ENCODE measurements around the gene CTBS.
"Not testable (repeated sequence)": the region's sequence is repeated elsewhere in the genome, so short reads cannot be mapped to it uniquely, and the experiment has no call there.

Gene CTBS, protein sequence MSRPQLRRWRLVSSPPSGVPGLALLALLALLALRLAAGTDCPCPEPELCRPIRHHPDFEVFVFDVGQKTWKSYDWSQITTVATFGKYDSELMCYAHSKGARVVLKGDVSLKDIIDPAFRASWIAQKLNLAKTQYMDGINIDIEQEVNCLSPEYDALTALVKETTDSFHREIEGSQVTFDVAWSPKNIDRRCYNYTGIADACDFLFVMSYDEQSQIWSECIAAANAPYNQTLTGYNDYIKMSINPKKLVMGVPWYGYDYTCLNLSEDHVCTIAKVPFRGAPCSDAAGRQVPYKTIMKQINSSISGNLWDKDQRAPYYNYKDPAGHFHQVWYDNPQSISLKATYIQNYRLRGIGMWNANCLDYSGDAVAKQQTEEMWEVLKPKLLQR

GRCh38 chr1:84573967-84574842 is at the start of gene CTBS:
Gene CTBS, minus strand, starts transcription at chr1:84574440. Its CDS starts 25 bp downstream, at chr1:84574415.
- peak; percentile 88 for DNase-seq

GRCh38 chr1:84621553-84621952 is 47.3 kb upstream of the CTBS start:
- no peak for DNase-seq

DNA sequence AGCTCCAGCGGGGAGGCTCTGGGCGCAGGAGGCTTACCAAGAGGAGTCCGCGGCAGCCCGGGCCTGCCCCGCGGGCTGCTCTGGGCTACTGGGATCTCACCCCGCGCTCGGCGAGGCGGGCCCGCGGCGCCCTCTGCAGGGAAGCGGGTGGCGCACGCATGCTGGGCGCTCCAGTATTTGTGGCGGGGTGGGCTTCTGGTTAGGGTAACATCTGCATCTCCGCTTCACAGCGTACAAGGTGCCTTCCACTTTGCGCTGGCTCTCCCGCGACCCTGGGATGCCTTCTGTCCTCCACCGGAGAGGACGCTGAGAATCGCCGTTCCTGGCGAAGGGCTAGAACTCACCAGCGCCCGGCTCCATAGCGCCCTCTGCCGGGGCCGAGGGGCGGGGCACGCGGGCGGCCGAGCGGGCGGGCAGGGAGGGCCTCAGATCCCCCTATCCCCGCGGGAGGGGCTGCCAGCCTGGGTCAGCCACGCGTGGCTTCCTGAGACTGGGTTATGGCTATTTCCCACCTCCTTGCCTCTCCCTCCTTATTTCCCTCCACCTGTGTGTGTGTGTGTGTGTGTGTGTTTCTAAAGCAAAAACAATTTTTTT is 46.6 kb upstream of the CTBS start:
- DNase-seq = peak; percentile 51

DNA sequence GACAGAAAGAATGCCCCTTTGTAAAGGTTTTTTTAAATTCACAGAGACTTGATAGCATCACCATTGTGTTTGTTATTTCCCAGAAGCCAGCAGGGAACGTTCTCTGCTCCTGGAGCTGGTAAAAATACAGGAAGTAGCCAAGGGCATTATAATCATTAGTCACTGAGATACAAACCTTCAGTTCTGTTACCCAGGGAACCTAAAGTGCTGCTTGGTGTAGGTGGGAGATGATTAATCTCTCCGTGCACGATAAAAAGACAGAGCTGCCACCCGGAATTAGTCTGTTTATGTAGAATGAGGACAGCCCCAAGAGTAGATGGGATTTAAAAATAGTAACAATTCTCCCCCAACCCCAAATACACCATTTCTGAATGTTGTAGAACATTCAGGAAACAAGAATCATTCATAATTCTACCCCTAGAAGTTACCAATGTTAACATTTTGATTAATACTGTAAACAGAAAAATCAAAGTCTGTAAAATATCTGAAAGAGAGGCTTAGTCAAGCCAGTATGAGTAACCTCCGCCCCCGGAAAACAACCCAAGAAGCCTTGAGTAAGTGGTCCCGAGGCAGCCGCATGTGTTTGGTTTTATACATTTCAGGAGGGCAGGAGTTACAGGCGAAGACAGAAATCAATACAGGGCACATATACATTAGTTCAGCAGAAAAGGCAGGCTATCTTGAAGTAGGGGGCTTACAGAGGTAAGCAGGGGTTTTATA is 45.3 kb upstream of the CTBS start:
- no peak for DNase-seq

- DNase-seq = no peak
Observed at GRCh38 chr1:84617349-84617748, 43.1 kb upstream of the CTBS start.

GRCh38 chr1:84615790-84616189 is 41.5 kb upstream of the CTBS start:
- no peak for DNase-seq

- no peak for DNase-seq
Observed at GRCh38 chr1:84613887-84614286, 39.6 kb upstream of the CTBS start.

DNA sequence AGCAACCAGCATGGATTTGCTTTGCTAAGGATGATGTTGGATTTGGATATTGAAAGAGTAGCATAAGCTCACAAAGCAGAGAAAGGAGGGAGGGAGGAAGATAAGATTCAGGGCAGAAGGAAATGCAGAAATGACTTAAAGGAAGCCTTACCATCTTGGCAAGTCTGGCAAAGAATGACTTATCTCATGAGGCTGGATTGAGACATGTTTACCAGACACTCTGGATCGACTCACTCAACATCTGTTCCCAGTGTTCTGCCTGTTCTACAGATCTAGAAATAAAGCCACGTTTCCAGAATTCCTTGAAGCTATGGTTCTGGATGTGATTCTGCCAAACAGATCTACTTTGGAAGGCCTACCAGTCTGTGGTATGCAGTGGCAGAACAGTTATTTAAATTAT is 38.8 kb upstream of the CTBS start:
- no peak for DNase-seq

GRCh38 chr1:84611796-84612195 is 37.6 kb upstream of the CTBS start:
- no peak for DNase-seq

DNA sequence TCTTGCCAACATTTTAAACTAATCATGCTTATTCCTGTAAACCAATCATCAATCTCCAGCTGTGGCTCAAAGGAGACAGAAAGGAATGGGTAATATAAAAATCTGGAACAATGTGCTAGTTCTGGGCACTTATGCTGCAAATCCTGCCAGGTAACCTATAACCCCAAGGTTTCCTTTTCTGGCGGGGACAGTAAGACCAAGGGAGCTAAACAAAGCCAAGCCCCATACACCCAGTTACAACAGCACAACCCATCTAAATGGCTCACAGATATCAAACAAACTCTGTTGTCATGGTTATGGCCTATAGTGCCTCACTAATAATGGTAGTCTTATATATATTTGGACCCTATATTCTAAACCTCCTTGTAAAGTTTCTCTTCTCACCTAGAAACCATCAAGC is 36.9 kb upstream of the CTBS start:
- DNase-seq = no peak

- DNase-seq = no peak
Observed at GRCh38 chr1:84606977-84607376, 32.7 kb upstream of the CTBS start.

GRCh38 chr1:84605157-84605556 is 30.9 kb upstream of the CTBS start:
- DNase-seq = no peak

DNA sequence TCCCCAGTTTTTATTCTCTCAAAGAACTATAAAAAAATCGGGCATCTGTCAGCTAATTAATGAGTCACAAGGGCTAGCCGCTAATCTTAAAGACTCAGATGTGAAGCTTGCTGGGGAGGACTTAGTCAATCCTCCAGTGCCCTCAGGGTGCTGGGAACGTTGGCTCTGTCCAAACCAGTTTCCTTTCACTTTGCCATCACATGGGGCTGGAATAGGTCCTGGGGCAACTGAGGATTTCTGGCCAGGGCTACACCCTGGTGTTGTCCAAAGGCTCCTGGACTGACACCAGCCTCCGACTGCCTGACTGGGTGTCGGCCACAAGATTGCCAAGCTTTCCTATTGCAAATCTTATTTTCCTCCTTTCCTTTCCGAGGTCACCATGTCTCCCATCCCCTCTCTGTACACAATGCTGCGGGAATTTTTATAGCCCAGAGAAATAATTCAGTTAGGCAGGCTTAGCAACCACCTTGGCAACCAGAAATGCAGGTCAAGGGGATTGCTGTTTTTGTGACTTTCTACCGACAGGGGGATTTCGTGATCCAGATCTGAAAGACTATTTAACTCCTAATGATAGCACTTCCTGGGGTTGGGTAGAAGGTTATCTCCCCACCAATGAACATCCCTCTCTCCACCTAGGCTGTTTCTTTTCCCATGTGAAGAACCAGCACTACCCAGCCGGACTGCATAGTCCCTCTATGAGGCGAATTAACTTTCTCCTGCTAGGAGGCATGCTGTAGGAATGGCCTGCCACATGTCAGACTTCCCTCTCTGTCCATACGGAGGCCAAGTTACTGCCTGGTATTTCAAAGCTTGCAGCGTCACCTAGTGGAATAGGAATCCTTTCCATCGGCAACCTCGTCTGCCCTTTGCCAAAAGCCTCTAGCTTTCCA is 29.9 kb upstream of the CTBS start:
- DNase-seq = no peak

GRCh38 chr1:84603223-84603622 is 29.0 kb upstream of the CTBS start:
- no peak for DNase-seq

- DNase-seq = no peak
Observed at GRCh38 chr1:84600796-84601195, 26.6 kb upstream of the CTBS start.

DNA sequence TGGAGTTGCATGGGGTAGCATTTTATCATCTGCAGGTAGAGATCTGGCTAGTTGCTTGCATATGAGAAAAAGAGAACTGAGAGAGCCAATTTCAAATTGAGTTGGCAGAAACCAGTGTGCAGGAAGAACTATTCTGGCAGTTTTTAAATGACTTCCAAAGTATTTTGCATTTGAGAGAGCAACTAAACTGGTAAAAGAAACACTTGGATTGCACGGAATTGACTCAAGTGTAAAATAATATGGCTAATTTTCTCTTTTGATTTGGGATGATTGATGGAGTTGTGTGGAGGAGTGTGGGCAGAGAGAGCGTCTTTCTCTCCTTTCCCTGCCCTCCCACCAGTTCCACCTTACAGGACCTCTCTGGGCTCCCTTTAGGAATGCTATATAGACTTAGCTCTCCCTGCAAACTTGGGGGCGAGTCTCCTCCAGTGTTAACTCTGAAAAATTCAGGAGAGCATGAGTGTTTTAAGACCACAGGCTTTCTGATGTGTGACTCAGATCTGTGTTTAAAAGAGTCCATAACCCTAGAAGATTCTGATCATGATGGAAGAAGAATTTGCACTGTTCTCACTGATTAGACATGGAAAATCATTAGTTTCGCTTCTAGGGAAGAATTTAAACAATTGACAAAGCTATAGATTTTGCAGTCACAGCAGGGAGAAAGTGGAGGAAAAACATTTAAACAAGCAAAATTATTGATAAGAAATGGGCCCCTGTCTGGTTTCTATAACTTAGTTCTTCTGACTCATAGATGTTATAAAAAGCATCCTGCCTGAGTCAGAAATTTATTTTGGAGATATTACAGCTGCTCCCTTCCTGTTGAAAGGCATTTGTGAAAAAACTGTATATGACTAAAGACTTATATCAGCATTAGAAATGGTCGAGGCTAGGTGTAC is 24.9 kb upstream of the CTBS start:
- DNase-seq = no peak

DNA sequence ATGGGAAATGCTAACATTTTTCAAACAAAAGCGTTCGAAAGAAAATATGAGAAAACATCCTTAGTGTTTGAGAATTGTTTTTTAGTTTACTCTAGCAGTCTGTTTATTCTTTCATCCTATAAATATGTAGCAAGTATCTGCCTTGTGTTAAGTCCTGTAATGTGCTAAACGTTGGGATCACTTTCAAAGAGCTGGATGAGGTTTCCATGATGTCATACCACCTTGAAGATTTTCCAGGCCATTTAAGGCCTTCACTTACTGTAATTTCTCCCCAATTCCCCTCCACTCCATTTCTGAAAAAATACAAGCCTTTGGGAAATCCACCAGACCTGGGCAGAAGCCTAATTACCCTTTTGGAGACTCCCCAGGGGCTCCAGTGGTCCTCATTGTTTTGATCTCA is 24.2 kb upstream of the CTBS start:
- no peak for DNase-seq

- DNase-seq = no peak
Observed at GRCh38 chr1:84597011-84597410, 22.8 kb upstream of the CTBS start.

GRCh38 chr1:84594959-84595358 is 20.7 kb upstream of the CTBS start:
- not testable (repeated sequence) for DNase-seq

DNA sequence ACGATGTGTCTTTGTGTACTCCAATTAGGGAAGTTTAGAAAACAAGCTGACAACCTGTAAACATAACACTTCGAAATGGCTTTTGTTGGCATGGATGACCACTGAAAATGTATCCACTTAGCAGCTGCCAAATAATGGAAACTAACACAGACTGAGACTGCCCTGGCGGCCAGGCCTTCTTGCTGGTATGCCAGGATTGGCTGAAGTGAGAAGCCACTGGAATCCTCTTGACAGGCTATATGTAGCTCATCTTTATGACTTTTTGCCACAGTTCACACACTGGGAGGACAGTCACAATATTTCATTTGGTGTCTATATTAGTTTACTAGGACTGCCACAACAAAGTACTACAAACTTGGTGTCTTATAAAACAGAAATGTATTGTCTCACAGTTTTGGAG is 12.9 kb upstream of the CTBS start:
- DNase-seq = no peak

DNA sequence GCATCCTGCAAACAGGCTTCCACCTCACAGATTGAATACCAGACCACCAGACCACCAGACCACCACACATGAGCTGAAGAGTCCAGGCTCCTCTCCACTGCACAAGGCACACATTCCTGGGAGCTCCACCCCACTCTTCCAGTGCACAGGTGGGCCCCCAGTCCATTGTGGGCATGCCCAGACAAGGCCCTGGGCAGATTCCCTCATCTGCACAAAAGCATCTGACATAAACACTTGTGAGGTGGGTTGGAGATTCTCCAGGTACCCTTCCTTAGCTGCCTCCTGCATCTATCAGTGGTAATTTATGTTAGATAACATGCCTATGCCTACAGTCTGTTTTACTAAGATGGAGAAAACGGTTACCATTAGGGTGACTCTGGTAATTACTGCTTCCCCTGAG is 11.6 kb upstream of the CTBS start:
- no peak for DNase-seq
